T-helper 2 cell (primary cell): ENCODE results near the gene RAP2A.

Experiments
- DNase-seq, 5 experiments: peaks; one replicate each; pipeline versions ENCODE4 v3.0.0 to v3.0.0-alpha.2; 2012 to 2022

Gene RAP2A

DNA sequence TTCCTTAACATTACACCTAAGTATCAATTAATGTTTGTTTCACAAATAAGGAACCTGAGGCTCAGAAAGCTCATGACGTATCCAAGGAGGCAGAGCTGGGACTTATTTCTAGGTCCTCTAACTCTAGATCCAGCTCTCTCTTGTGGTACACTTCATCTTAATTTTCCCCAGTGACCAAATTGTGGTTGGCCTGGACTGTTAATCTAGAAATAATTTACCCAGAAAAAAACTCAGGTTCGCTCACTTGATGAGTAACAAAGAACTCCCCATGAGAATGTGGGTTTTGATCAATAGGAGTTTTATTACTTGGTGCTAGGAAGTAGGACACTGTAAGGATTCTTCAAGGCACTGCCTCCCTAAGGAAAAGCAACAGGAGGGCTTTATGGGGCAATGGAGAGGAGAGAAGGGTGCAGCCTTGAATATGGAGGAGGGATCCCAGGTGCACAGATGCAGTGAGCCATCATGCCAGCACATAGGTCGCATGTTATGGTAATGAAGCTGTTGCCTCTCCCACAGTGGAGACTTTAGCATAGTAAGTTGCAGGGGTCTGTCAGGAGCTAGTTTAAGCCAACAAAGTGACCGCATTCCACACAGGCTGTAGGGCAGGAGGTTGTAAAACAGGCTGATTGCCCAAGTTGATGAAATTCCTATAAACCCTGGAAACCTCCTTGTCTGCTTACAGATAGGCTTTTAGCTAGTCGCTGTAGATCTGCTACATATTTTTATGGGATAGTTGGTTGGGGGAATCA lies 14.7 kb downstream of the RAP2A start:
- DNase-seq: no peak

DNA sequence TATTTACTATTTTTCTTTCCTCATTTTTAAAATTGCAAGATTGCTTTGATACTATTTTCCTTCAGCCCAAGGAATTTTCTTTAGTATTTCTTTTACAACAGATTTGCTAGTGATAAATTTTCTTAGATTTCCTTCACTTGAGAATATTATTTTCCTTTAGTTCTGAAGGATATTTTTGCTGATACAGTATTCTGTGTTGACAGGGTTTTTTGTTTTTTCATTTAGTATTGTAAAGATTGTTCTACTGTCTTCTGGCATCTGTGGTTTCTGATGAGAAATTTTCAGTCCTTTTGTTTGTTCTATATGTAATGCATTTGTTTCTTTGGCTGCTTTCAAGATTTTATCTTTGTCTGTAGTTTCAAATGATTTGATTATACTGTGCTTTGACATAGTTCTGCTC lies 20.7 kb downstream of the RAP2A start:
- DNase-seq: peak in 1 of 5 experiments; percentile 27

DNA sequence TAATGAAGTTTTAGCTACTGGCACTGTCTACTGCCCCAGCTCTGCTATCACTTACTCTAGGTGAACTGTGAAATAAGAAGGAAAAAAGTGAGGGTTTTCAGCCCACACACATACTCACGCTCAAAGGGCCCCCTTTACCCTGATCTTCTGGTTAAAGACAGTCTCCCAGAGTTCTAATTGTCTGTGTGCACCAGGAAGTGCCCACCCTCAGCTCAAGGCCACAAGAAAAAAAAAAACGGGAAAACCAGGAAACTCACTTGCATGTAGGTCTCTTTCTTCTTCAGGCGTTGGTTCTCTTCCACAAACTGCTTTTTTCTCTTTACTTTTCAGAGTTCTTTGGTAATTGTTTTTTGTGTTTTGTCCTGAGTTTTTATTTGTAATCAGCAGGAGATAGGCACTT lies 22.1 kb downstream of the RAP2A start:
- no peak for DNase-seq

DNA sequence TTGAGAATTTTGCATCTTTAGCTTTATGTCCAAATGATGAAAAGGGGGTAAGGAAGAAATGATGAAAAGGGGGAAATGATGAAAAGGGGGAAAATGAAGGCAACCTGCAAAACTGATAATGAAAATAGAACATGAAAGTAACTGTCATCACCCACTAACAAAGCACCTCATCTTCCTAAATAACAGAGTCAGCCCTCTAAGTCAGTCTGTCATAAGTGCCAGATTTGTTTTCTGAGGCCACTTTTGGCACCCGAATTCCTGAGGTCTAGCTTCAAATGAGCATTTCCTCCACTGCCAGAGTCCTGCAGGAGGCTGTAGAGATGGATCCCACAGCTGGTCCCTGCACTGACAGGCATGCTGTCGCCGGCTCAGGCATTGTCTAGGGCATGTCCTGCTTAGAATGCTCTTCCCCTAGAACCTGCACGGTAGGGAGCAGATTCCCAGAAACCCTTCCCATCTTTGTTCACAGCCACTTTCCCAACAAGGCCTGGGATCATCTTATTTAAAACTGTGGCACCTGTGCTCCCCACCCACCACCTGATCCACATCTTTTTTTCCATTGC lies 25.3 kb downstream of the RAP2A start:
- DNase-seq: no peak

DNA sequence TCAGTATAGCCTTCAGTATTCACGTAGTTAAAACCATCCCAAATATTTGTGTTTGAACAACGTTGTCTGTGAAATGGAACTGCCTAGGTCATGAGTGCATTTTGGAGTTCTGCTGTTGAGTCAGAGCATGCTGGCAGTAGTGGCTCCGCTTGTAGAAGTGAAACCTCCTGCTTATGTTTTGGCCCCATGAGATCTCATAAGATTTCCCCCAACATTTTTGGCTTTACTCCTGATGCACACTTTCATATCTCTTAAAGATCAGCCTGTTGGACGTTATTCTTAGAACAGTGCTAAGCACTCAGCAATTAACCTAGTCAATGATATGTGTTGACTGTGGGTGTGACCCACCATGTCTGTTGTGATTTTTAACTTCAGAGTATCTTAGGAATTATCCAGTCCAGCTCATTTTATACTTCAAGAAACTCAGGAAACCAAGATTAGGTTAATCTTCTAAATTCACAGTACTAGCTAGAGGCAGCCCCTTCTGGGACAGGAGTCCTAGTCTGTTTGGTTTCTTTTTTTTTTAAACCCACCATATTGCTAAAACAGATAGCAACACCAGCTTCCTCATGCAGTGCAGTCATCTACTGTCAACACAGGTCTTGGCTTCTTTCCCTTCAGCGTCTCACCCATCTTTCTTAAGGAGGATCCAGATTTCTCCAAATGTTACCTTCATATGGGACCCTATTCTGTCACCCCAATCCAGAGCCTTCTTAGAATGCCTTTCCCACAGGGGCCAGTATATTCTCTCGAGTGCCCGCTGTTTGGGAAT lies 26.2 kb downstream of the RAP2A start:
- DNase-seq: peak in 1 of 5 experiments; percentile 34

DNA sequence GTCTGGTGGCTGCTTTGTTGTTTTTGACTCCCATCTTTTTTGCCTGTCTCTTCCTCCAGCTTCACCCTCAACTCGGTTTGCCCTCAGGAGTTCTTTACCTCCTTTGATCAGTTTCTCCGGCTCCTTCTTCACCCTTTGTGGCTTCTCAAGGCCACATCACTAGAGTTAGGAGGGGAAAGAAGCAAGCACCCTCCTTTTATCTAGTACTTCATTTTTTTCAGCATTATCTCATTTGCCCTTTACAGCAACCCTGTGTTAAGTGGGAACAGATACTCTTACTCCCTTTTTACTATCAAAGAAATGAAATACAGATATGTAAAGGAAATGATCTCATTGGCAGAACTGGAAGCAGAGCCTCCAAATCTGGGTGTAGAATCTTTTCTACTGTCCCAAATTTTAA lies 26.9 kb downstream of the RAP2A start:
- DNase-seq: no peak

DNA sequence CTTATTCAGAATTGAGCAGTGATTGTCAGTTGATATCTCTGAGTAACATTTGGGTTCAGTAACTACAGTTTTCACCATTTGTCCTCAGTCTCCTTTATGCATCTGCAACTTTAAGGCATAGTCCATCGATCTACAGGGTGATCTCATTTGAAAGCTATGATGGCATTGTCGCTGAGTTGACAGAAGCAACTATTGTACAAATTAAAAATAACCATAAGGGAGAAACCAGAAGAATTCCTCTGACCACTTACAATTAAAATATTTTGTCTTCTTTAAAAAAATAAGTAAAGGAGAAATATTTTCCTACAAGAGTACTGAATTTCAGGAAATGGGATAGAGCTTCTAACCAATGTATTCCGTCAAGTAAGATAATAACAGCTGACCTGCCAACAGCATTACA lies 30.6 kb downstream of the RAP2A start:
- DNase-seq: no peak

DNA sequence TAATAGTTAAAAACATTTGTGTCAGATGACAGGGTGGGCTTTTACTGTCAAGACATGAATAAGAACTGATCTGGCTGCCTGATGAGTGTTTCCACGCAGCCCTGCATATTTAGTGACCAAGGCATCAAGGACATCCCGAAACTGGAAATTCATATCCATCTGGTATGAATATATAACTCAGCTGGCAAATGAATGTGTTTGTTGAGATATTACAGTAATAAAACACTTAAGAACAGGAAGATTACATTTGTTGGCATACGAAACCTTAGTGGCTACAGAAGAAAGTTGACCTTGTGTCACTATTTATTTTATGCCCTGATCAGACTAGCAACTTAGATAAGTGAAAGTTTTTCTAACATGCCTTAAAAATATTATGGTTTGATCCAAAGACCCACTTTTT lies 32.8 kb downstream of the RAP2A start:
- DNase-seq: no peak

DNA sequence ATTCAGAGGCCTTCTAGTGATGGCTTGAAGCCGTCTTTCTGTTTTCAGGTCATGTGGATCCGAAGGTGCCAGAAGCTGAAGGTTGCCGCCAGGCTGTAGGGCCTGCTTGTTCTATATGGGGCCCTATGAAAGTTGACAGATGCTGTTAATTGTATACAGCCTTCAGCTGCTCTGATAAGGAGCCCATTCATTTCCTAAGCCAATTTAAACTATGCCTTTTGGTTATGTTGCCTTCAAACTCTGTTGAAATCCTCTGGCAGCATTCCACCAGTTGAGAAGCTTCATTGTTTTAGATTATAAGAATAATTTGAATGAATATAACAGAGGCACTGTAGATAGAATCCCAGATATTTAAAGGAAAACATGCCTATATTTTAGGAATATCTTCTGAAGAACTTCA lies 34.4 kb downstream of the RAP2A start:
- no peak for DNase-seq

DNA sequence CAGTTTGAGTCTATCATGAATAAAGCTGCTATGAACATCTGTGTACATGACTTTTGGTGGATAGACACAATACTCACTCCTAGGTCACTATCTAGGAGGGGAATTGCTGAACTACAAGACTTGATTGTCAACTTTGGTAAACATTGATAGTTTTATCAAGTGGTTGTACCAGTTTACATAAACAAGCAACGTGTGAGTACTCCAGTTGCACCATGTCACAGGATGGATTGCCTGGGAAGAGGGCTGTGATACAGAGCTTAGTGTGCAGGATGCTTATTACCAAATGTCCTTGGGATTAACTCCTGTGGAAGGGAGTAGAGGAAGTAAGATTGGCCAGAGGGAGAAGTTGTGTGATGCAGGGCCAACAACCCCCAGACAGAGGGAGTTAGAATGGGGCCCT lies 37.7 kb downstream of the RAP2A start:
- DNase-seq: no peak

DNA sequence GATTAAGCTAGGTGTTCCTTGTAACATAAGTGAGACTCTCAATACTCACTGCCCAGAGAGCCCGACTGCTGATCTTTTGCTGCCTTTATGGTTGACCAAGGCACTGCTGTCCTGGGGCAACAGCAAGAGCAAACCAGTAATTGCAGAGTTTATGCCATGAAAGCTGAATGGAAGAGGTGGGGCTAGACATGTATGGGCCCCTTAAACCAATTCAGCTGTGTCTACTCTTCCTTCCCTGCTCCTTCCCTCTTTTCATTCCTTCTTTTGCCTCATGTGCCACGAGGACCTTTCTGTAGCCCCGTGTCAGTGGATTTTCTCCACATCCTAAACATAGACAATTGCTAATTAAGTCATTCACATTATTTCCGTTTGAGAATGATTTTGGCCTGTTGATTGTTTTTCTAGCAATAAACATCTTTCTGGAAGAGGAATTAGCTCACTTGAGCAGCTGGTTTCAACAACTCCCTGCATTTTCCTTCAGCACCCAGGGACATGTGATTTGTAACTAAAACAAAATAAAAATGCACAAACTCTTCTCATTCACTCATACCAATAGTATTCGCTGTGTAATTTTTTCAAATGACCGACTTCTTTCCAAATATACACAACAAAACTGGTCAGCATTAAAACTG lies 40.5 kb downstream of the RAP2A start:
- DNase-seq: no peak

DNA sequence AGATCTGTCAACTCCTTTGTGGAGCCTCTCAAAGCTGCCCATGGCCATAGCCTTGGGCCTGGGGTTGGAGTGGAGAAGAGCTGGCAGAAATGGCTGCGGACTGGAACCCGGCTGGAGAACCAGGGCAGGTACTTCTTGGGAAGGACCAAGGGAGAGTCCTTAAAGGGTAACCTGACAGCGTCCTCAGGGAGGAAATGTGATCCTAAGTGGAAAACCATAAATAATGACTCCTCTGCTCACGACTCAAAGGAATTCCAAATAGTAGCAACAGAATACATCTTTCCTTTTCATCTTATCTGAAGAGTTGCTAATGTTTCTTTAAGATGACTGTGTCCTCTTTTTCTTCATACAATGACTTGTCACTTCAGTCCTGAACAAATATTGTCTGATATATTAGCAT lies 41.0 kb downstream of the RAP2A start:
- no peak for DNase-seq

DNA sequence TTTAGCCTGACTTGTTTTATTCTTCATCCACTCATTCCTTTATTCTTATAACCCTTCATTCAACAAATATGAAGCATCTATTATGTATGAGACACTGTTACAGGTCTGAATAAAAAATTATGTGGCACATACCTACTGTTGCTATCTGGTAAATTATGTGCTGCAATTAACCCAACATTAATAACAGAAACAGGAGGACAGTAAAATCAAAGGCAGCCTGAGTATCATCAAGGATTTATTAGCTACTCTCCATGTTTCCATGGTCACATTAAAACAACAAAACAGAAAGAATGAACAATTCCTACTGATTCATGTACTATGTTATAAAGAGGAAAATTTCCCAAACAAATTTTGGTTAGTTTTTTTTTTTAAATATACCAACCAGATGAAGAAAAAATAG lies 43.9 kb downstream of the RAP2A start:
- no peak for DNase-seq

DNA sequence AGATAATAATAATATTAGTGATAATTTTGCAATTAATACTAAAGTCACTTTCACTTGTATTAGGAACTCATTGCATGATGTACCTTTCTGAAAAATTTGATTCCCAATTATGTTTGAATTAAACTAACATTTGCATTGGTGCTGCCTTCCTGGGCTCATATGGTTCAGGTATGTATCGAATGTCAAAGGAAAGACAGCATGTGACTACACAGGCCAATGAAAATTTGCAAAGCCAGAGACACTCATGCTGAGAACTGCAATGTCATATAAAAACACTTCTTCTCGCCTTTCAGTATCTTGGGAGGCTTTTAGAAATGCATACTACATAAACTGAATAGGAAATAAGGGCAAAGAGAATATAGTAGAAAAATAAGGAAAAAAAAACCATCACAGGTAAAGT lies 44.3 kb downstream of the RAP2A start:
- DNase-seq: no peak

DNA sequence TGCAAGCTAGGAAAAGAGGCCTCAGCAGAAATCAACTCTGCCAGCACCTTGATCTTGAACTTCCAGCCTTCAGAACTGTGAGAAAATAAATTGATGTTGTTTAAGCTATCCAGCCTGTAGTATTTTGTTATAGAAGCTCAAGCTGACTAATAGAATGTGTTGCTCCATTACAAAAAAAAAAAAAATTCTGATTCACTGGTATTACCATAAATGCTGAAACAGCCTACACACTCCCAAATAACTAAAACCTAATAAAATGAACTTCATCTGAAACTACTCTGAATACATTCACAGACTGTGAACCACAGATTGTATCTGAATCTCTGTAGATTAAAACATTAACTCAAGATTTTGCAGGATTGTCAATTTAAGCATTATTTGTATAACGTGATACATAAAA lies 49.5 kb downstream of the RAP2A start:
- no peak for DNase-seq

DNA sequence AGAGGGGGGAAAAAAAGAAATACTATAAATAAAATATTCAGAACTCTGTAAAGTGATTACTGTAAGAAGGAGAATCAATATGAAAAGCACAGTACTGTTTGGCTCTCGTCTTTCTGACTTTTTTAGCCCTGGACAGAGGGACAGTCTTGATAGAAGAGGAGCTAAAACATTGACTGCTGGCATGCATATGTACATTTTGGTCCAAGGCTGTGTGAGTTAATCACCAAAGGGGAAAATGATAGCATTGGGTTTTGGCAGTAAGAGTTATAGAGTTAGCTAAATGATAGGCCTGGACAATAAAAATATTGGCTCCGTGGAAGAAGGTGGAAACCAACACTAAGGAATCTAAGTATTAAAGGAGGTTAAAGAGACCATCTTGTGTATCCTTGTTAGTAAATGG lies 50.3 kb downstream of the RAP2A start:
- DNase-seq: no peak

DNA sequence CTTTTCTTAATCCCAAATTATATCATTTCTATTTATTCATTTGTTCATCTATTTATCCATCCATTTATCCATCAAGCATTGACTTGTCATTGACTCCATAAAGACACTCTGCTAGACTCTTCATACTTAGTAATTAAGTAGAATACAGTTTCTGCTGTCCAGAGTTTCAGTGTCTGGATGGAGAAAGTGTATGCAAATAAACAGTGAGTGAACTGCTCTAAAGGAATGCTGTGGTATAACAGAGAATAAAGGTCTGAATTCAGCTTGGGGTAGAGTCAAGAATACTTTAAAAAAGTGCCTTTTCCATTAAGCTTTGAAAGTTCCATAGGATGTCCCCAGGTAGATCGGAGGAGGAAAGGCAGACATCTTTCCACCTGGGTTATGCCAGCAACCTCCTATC lies 51.4 kb downstream of the RAP2A start:
- no peak for DNase-seq

DNA sequence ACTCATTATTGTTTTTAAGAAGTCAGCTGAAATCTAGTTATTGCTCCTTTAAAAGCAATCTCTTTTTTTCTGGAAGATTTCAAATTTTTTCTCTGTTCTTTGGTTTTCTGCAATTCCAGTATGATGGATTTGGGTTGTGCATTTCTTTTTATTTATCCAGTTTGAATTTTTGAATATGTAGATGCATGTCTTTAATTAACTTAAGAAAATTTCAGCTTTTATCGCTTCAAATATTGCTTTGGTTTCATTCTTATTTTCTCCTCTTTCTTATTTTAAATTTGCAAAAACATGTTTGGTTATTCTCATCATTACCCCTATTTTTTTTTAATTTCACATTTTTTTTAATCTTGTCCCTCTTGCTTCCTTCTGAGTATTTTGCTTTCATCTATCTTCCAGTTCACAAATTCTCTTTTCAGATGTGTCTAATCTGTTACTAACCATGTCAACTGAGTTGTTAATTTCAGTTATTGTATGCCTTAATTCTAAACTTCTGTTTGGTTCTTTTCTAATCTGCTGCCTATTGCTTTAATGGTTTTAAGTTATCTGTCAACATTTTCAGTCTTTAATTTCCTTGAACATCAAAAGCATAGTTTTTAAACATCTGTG lies 56.8 kb downstream of the RAP2A start:
- no peak for DNase-seq

DNA sequence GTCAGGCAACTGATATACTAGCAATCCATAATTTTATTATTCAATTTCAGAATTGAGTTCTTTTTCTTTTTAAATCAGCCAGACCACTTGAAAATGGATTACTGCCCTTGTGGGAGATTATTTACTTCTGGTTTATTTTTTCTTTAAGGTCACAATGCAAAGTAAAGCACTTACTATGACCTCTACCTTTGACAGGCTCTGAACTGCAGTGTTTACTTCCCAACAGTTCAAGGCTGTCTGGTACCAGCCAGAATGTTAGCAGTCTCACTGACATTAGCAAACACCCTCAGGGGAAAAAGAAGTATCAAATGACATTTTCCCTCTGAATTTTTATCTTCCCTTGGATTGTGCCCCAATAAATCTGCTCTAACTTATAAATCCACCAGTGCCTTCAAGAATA lies 57.5 kb downstream of the RAP2A start:
- no peak for DNase-seq

DNA sequence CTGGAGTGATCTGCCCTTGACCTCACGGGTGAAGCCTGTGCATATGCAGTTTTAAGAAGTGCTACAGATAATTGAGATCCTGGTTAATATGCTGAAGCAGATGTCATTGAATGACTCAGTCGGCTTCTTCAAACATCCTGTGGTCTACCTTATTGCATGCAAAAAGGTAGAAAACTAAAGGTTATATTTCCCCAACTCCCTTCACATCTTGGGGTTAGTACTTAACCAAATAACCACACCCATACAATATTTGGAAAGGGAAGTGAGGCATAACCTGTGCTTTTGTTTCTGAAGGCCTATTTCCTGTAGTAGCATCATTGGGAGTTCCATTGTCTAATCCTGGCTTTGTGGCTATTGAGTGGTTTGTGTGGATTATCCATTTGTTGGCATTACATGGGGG lies 58.3 kb downstream of the RAP2A start:
- peak in 1 of 5 experiments; percentile 8 for DNase-seq

DNA sequence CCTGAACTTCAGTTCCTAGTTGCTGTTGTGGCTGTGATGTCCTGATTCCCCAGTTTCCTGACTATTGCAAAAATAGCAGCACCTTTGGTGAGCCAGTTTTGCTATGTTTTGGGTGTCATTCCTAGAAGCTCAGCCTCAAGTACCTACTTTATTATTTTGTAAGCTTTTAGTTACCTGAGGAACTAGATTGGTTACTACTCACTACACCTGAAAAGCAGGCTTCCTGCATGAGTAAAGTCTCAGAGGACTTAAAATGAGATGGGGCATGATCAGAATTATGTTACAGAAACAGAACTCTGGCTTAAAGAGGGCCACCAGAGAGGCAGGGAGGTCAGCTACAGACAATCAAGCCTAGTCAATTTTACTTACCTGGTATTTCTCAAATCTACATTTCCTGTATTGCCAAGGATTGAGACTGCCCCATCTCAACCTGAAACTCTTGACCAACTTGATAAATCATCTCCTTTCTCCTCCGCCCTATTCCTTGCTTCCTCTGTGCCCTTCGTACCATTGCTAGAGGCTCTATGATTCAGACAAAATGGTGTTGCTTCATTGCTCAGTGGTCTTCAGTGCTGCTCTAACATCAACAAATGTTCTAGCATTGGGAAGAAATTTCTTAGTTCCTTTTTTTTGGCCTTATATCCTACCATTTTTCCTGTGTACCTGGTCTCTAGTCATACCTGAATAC lies 58.9 kb downstream of the RAP2A start:
- no peak for DNase-seq

DNA sequence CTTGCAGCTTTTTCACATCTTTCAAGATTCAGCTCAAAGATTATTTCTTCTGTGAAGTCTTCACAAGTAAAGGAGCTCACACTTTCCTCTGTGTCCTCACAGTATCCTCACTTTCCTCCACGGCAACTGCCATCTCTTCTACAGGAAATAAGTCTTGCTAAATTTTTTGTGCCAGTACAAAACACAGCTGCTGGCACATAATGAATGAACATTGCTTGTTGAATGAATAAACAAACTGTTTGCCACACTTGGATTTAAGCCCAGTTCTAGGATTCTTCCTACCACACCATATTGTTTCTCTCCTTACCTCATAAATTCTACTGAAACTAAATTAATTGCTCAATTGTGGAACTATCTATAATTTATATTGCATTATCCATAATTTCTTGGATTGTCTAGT lies 59.5 kb downstream of the RAP2A start:
- DNase-seq: no peak

DNA sequence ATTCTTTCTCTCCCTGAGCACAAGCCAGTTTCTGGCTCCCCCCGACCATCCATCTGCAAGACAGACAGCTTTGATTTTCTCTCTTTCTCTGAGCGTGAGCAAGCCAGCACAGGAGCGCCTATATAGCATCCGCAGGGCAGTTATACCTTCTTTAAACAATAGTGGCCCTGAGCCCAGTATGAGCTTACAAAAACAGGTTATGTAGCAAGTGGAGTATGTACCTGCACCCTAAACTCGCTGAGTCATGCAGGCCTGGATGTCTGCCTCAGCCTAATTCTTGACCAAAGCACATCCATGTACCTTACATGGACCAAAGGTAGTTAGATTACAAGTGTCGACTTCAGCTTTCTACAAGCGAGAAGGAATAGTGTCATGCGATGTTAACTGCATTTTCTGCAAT lies 61.7 kb downstream of the RAP2A start:
- no peak for DNase-seq
